A673 (cell line): ENCODE data around the gene TIMM29. TPM values are rescaled to one million over a fixed set of nuclear protein-coding genes. Genes with fewer than 3 reads are reported as not detected.
"Not testable (repeated sequence)": the region's sequence is repeated elsewhere in the genome, so short reads cannot be mapped to it uniquely, and the experiment has no call there.

Experiments used
- BruUV-seq: library from RNA; stranded (reverse); fragments of 400-500 nt; replicated peaks from 2 replicates; lab custom pipeline; 2021; lab: Mats Ljungman, UMichigan
- CTCF ChIA-PET: fragments of 300-600 bp; sonication (Branson Sonifier 250); formaldehyde crosslinking; loops from one replicate; lab custom pipeline; 2022; ENCODE audit warnings: antibody characterized with exemption; lab: Charles Lee
- POLR2A ChIA-PET: fragments of 300-600 bp; sonication (Branson Sonifier 250); formaldehyde crosslinking; loops from one replicate; lab custom pipeline; 2022; ENCODE audit warnings: antibody characterized with exemption; ENCODE audit not compliant: low non-redundant PET; lab: Charles Lee
- DNase-seq: peaks from one replicate; pipeline ENCODE4 v3.0.0-alpha.2; 2015; ENCODE audit warnings: low spot score
- H3K27ac ChIP-seq: fragments of 200-600 bp; sonication (generic); 2 replicates; pipeline ENCODE4 v1.5.1; 2016; ENCODE audit warnings: mixed run types, low read depth, mild to moderate bottlenecking, mixed read lengths, antibody characterized with exemption, low read length; ENCODE audit not compliant: poor library complexity, severe bottlenecking
- H3K27me3 ChIP-seq: fragments of 200-600 bp; sonication (generic); replicated peaks from 2 replicates; pipeline ENCODE4 v1.6.1; 2017; ENCODE audit warnings: mixed run types, low read depth, mild to moderate bottlenecking, mixed read lengths, antibody characterized with exemption, low read length; ENCODE audit not compliant: insufficient read depth, poor library complexity
- H3K36me3 ChIP-seq: fragments of 200-600 bp; sonication (generic); 2 replicates; pipeline ENCODE4 v1.6.1; 2016; ENCODE audit warnings: mixed run types, mild to moderate bottlenecking, mixed read lengths, antibody characterized with exemption, low read length; ENCODE audit not compliant: insufficient read depth, poor library complexity, severe bottlenecking
- H3K4me1 ChIP-seq: fragments of 200-600 bp; sonication (generic); 2 replicates; pipeline ENCODE4 v1.6.1; 2017; ENCODE audit warnings: mixed run types, mild to moderate bottlenecking, mixed read lengths, antibody characterized with exemption, low read length; ENCODE audit not compliant: insufficient read depth, poor library complexity, severe bottlenecking
- H3K4me3 ChIP-seq: fragments of 200-600 bp; sonication (generic); 2 replicates; pipeline ENCODE4 v1.5.1; 2016; ENCODE audit warnings: low read depth, mixed run types, mild to moderate bottlenecking, mixed read lengths, low read length; ENCODE audit not compliant: poor library complexity, severe bottlenecking
- H3K9me3 ChIP-seq: fragments of 200-600 bp; sonication (generic); 2 replicates; pipeline ENCODE4 v1.6.1; 2016; ENCODE audit warnings: mixed run types, low read depth, mild to moderate bottlenecking, mixed read lengths, antibody characterized with exemption, low read length; ENCODE audit not compliant: poor library complexity, severe bottlenecking
- CTCF ChIP-seq: fragments of 300-800, 200-600 bp; sonication (generic); conservative IDR thresholded peaks from 2 replicates; pipeline ENCODE4 v1.5.1; 2017; ENCODE audit warnings: low read depth, mild to moderate bottlenecking, antibody characterized with exemption, low read length, moderate library complexity, mixed read lengths
- EZH2 ChIP-seq: fragments of 200-600 bp; sonication (generic); IDR thresholded peaks from 2 replicates; pipeline ENCODE4 v1.6.1; 2017; ENCODE audit warnings: borderline replicate concordance, low read depth, mild to moderate bottlenecking, mixed read lengths, antibody characterized with exemption, low read length; ENCODE audit not compliant: poor library complexity, severe bottlenecking
- intact Hi-C: fragments of 100-400 bp; cut with micrococcal nuclease; formaldehyde crosslinking; loops from one replicate; pipeline ENCODE4 v1.10.0; 2022; ENCODE audit not compliant: unreplicated experiment
- total RNA-seq: library from RNA; stranded (reverse); gene quantifications from 2 replicates; pipeline ENCODE4 v1.2.3, GENCODE V29; 2021

The TIMM29 gene
- total RNA-seq, 1 experiment from 2014 or later: 30.0 TPM

GRCh38 chr19:10929402-10929794 is 787 bp downstream of the TIMM29 start:
- ChIA-PET CTCF (no interaction called here), POLR2A (no interaction called here)
- H3K27ac ChIP-seq: peak overlapping the region; percentile 80
- peaks cover 15% of the 10 kb centered on the region for H3K4me1 ChIP-seq
- H3K9me3 ChIP-seq: no peaks in the 10 kb centered on the region
- no peak for DNase-seq
- H3K36me3 ChIP-seq: peaks cover 4% of the 10 kb centered on the region
- H3K4me3 ChIP-seq: peak overlapping the region; percentile 93
- H3K27me3 ChIP-seq: no peaks in the 10 kb centered on the region
- no TSS peak for BruUV-seq
- intact Hi-C loops: loop anchor here (5.0 kb wide), 1 partner anchor 57 kb away; the partner anchor contains the start of gene CARM1
- TF ChIP-seq EZH2: no peak
- no peak for TF ChIP-seq CTCF

- ChIA-PET CTCF (interaction anchor here (1.4 kb wide), 1 partner anchor 48 kb away, joined by 6 read pairs; no protein-coding TSS in a partner anchor), POLR2A (no interaction called here)
- intact Hi-C loops: loop anchor here (5.0 kb wide), 1 partner anchor 197 kb away; no protein-coding TSS in a partner anchor
- Histone ChIP-seq H3K27ac (no peak overlapping the region), H3K36me3 (peaks cover 4% of the 10 kb centered on the region), H3K4me3 (no peak overlapping the region), H3K9me3 (no peaks in the 10 kb centered on the region), H3K4me1 (no peaks in the 10 kb centered on the region), H3K27me3 (no peaks in the 10 kb centered on the region)
- DNase-seq: no peak
- no peak for TF ChIP-seq CTCF
- no peak for TF ChIP-seq EZH2
- no TSS peak for BruUV-seq
These were observed 6.9 kb downstream of the TIMM29 start for GRCh38 chr19:10935371-10936059.

- POLR2A ChIA-PET: interaction anchor here (0.6 kb wide), 1 partner anchor 57 kb away, joined by 3 read pairs; no protein-coding TSS in a partner anchor
These were observed 8.1 kb downstream of the TIMM29 start for GRCh38 chr19:10936661-10937084.

GRCh38 chr19:10941649-10942048 is 13.0 kb downstream of the TIMM29 start:
- not testable (repeated sequence) for H3K9me3 ChIP-seq, H3K4me3 ChIP-seq, BruUV-seq, H3K27ac ChIP-seq, DNase-seq, H3K36me3 ChIP-seq, H3K27me3 ChIP-seq, H3K4me1 ChIP-seq
- ChIA-PET POLR2A (interaction anchor here (0.6 kb wide), 4 partner anchors 13 to 224 kb away, joined by 3 to 12 read pairs (median 4); partner anchors contain the start of gene DNM2), CTCF (interaction anchor here (0.6 to 1.4 kb wide), 7 partner anchors 10 to 541 kb away, joined by 3 to 8 read pairs (median 3); no protein-coding TSS in a partner anchor)
- intact Hi-C loops: loop anchor here (10.0 kb wide), 2 partner anchors 153 to 263 kb away; no protein-coding TSS in a partner anchor

More at GRCh38 chr19:10936661-10937084, 8.1 kb downstream of the TIMM29 start:
- TF ChIP-seq CTCF: peak; percentile 64
- TF ChIP-seq EZH2: no peak
- no peaks in the 10 kb centered on the region for H3K27me3 ChIP-seq
- DNase-seq: peak; percentile 89
- H3K4me1 ChIP-seq: no peaks in the 10 kb centered on the region
- H3K4me3 ChIP-seq: peak overlapping the region; percentile 15
- intact Hi-C loops: loop anchor here (5.0 kb wide), 1 partner anchor 196 kb away; no protein-coding TSS in a partner anchor
- CTCF ChIA-PET: interaction anchor here (0.5 to 1.4 kb wide), 16 partner anchors 10 to 457 kb away, joined by 3 to 20 read pairs (median 4); no protein-coding TSS in a partner anchor
- no peak overlapping the region for H3K27ac ChIP-seq
- no peaks in the 10 kb centered on the region for H3K9me3 ChIP-seq
- H3K36me3 ChIP-seq: no peaks in the 10 kb centered on the region
- no TSS peak for BruUV-seq

GRCh38 chr19:10943412-10943811 is 14.8 kb downstream of the TIMM29 start:
- DNase-seq, POLR2A ChIA-PET, H3K36me3 ChIP-seq, CTCF ChIA-PET, H3K27ac ChIP-seq, H3K9me3 ChIP-seq, H3K27me3 ChIP-seq, BruUV-seq, H3K4me3 ChIP-seq: not testable (repeated sequence)
- H3K4me1 ChIP-seq: peaks cover 23% of the 10 kb centered on the region
- intact Hi-C loops: loop anchor here (10.0 kb wide), 2 partner anchors 151 to 261 kb away; no protein-coding TSS in a partner anchor
